Measurements from ENCODE around the gene SPDEF.

SPDEF gene

GRCh38 chr6:34559651-34560365 lies 3.7 kb upstream of the SPDEF start:
- Histone ChIP-seq H3K27ac (ENCODE audit: extremely low read depth, low read depth, low read length) (no peak overlapping the region), H3K36me3 (ENCODE audit: control insufficient read depth in 2 of 2, insufficient read depth in 1 of 2, low read length in 2 of 2) (no peaks in the 10 kb centered on the region), H3K4me3 (ENCODE audit: low read depth, low read length) (no peak overlapping the region), H3K4me1 (ENCODE audit: control insufficient read depth, insufficient read depth, low read length) (no peaks in the 10 kb centered on the region), H3K9me3 (ENCODE audit: control insufficient read depth, insufficient read depth, low read depth, low read length) (no peaks in the 10 kb centered on the region)
- ChIA-PET CTCF (interaction anchor here (0.5 to 3.1 kb wide), 6 partner anchors 9 to 268 kb away, joined by 3 to 16 read pairs (median 3); no protein-coding TSS in a partner anchor), POLR2A (interaction anchor here (1.0 kb wide), 1 partner anchor 37 kb away, joined by 3 read pairs; no protein-coding TSS in a partner anchor)
- TF ChIP-seq ZNF335 (tag by site-specific recombination; conservative IDR thresholded peaks at IDR 0.05) (no peak), GLIS1 (tag by site-specific recombination; IDR thresholded peaks at IDR 0.05) (peak; percentile 51; the same call in 1 of the 2 replicates)

GRCh38 chr6:34558172-34558714 lies 2.1 kb upstream of the SPDEF start:
- ChIA-PET POLR2A (no interaction called here), CTCF (interaction anchor here (0.5 to 3.1 kb wide), 5 partner anchors 10 to 551 kb away, joined by 3 to 16 read pairs (median 3); no protein-coding TSS in a partner anchor)
- H3K4me1 ChIP-seq (ENCODE audit: control insufficient read depth, insufficient read depth, low read length) = no peaks in the 10 kb centered on the region
- H3K4me3 ChIP-seq (ENCODE audit: low read depth, low read length) = no peak overlapping the region
- H3K36me3 ChIP-seq (ENCODE audit: control insufficient read depth in 2 of 2, insufficient read depth in 1 of 2, low read length in 2 of 2) = no peaks in the 10 kb centered on the region
- no peak overlapping the region for H3K27ac ChIP-seq (ENCODE audit: extremely low read depth, low read depth, low read length)
- no peaks in the 10 kb centered on the region for H3K9me3 ChIP-seq (ENCODE audit: control insufficient read depth, insufficient read depth, low read depth, low read length)
- no peak for TF ChIP-seq ZNF223 (tag by site-specific recombination; IDR thresholded peaks at IDR 0.05)
- TF ChIP-seq ZBTB10 (tag by site-specific recombination; IDR thresholded peaks at IDR 0.05) = no peak
- no peak for TF ChIP-seq ZNF292 (tag by site-specific recombination; IDR thresholded peaks at IDR 0.05; ENCODE audit: borderline replicate concordance, low read depth)
- TF ChIP-seq ZNF513 (tag by site-specific recombination; IDR thresholded peaks at IDR 0.05) = no peak
- TF ChIP-seq ZNF624 (tag by site-specific recombination; IDR thresholded peaks at IDR 0.05) = no peak
- TF ChIP-seq ZNF560 (tag by site-specific recombination; IDR thresholded peaks at IDR 0.05; ENCODE audit: borderline replicate concordance) = no peak
- TF ChIP-seq SCRT1 (tag by site-specific recombination; IDR thresholded peaks at IDR 0.05; ENCODE audit: borderline replicate concordance) = no peak
- TF ChIP-seq BCL11B (tag by site-specific recombination; IDR thresholded peaks at IDR 0.05; ENCODE audit: low read depth) = no peak
- TF ChIP-seq ZNF239 (tag by site-specific recombination; IDR thresholded peaks at IDR 0.05) = no peak
- no peak for TF ChIP-seq MYNN (tag by site-specific recombination; IDR thresholded peaks at IDR 0.05; ENCODE audit: borderline replicate concordance)
- no peak for TF ChIP-seq ZNF600 (tag by site-specific recombination; IDR thresholded peaks at IDR 0.05)
- no peak for TF ChIP-seq ZNF423 (tag by site-specific recombination; IDR thresholded peaks at IDR 0.05)
- TF ChIP-seq ZBTB8A (tag by site-specific recombination; IDR thresholded peaks at IDR 0.05) = no peak

GRCh38 chr6:34557228-34557627 lies 1.1 kb upstream of the SPDEF start:
- POLR2A ChIA-PET = no interaction called here
- TF ChIP-seq ZNF777 (tag by site-specific recombination; IDR thresholded peaks at IDR 0.05; ENCODE audit: borderline replicate concordance) (no peak), ZFP41 (tag by site-specific recombination; IDR thresholded peaks at IDR 0.05; ENCODE audit: borderline replicate concordance) (no peak), ZNF488 (tag by site-specific recombination; IDR thresholded peaks at IDR 0.05) (no peak)

More at GRCh38 chr6:34557228-34557627, 1.1 kb upstream of the SPDEF start:
- H3K36me3 ChIP-seq (ENCODE audit: control insufficient read depth in 2 of 2, insufficient read depth in 1 of 2, low read length in 2 of 2) = no peaks in the 10 kb centered on the region
- CTCF ChIA-PET = no interaction called here
- no peaks in the 10 kb centered on the region for H3K4me1 ChIP-seq (ENCODE audit: control insufficient read depth, insufficient read depth, low read length)
- no peak overlapping the region for H3K4me3 ChIP-seq (ENCODE audit: low read depth, low read length)
- no peak overlapping the region for H3K27ac ChIP-seq (ENCODE audit: extremely low read depth, low read depth, low read length)
- H3K9me3 ChIP-seq (ENCODE audit: control insufficient read depth, insufficient read depth, low read depth, low read length) = no peaks in the 10 kb centered on the region

Data from HEK293 (cell line).